Measurements from ENCODE around the gene GNAQ. TPM values are rescaled to one million over a fixed set of nuclear protein-coding genes. Genes with fewer than 3 reads are reported as not detected.

GNAQ gene
- total and polyA plus RNA-seq, 3 donors from 2014 or later, result 23.5 to 42.9 (median 39.4) TPM

GRCh38 chr9:78050421-78050820 is 18.8 kb upstream of the GNAQ start:
- Histone ChIP-seq H3K9me3 (no peaks in the 10 kb centered on the region), H3K27me3 (no peaks in the 10 kb centered on the region), H3K36me3 (ENCODE audit: low read depth, missing control alignments) (no peaks in the 10 kb centered on the region), H3K27ac (no peak overlapping the region), H3K4me1 (no peaks in the 10 kb centered on the region), H3K4me3 (no peak overlapping the region)
- no peak for DNase-seq
- TF ChIP-seq CTCF (IDR thresholded peaks at IDR 0.05) (no peak), POLR2A (IDR thresholded peaks at IDR 0.05) (no peak)
- intact Hi-C loops (cut with DNase I; ENCODE audit: low total_unique reads), result no loop called here

- TF ChIP-seq POLR2A (IDR thresholded peaks at IDR 0.05) (no peak), CTCF (IDR thresholded peaks at IDR 0.05) (no peak)
- Histone ChIP-seq H3K27me3 (no peaks in the 10 kb centered on the region), H3K36me3 (ENCODE audit: low read depth, missing control alignments) (no peaks in the 10 kb centered on the region), H3K27ac (no peak overlapping the region), H3K4me3 (no peak overlapping the region), H3K9me3 (no peaks in the 10 kb centered on the region), H3K4me1 (no peaks in the 10 kb centered on the region)
- 63 to 71% methylated on average over 3 of the region's 3 CpGs for whole genome bisulfite sequencing, 2 donors
- intact Hi-C loops (cut with DNase I; ENCODE audit: low total_unique reads), result no loop called here
- DNase-seq, result no peak
Measured at GRCh38 chr9:78049484-78049883, 17.9 kb upstream of the GNAQ start.

- Histone ChIP-seq H3K27ac (no peak overlapping the region), H3K27me3 (no peaks in the 10 kb centered on the region), H3K36me3 (ENCODE audit: low read depth, missing control alignments) (no peaks in the 10 kb centered on the region), H3K4me3 (no peak overlapping the region), H3K4me1 (no peaks in the 10 kb centered on the region), H3K9me3 (no peaks in the 10 kb centered on the region)
- TF ChIP-seq CTCF (IDR thresholded peaks at IDR 0.05), result no peak
- TF ChIP-seq POLR2A (IDR thresholded peaks at IDR 0.05), result no peak
- no peak for DNase-seq
- 71 to 79% methylated on average over 4 of the region's 4 CpGs for WGBS, 2 donors
- intact Hi-C loops (cut with DNase I; ENCODE audit: low total_unique reads), result no loop called here
Measured at GRCh38 chr9:78047106-78047505, 15.5 kb upstream of the GNAQ start.

- H3K27ac ChIP-seq, result no peak overlapping the region
- no peak overlapping the region for H3K4me3 ChIP-seq
- H3K27me3 ChIP-seq, result no peaks in the 10 kb centered on the region
- no peak for DNase-seq
- no peak for TF ChIP-seq CTCF (IDR thresholded peaks at IDR 0.05)
- TF ChIP-seq POLR2A (IDR thresholded peaks at IDR 0.05), result no peak
- no peaks in the 10 kb centered on the region for H3K4me1 ChIP-seq
- intact Hi-C loops (cut with DNase I; ENCODE audit: low total_unique reads), result no loop called here
- no peaks in the 10 kb centered on the region for H3K9me3 ChIP-seq
- H3K36me3 ChIP-seq (ENCODE audit: low read depth, missing control alignments), result no peaks in the 10 kb centered on the region
Measured at GRCh38 chr9:78046112-78046511, 14.5 kb upstream of the GNAQ start.

GRCh38 chr9:78044886-78045285 is 13.3 kb upstream of the GNAQ start:
- Histone ChIP-seq H3K27me3 (no peaks in the 10 kb centered on the region), H3K4me1 (no peaks in the 10 kb centered on the region), H3K36me3 (ENCODE audit: low read depth, missing control alignments) (no peaks in the 10 kb centered on the region), H3K27ac (no peak overlapping the region), H3K4me3 (no peak overlapping the region), H3K9me3 (no peaks in the 10 kb centered on the region)
- intact Hi-C loops (cut with DNase I; ENCODE audit: low total_unique reads), result no loop called here
- no peak for DNase-seq
- TF ChIP-seq CTCF (IDR thresholded peaks at IDR 0.05) (no peak), POLR2A (IDR thresholded peaks at IDR 0.05) (no peak)
- WGBS, 2 donors, result 42 to 63% methylated on average over 4 of the region's 4 CpGs

All from testis (tissue), 3 donors.